ENCODE data around the gene POU5F1.

Gene POU5F1

DNA sequence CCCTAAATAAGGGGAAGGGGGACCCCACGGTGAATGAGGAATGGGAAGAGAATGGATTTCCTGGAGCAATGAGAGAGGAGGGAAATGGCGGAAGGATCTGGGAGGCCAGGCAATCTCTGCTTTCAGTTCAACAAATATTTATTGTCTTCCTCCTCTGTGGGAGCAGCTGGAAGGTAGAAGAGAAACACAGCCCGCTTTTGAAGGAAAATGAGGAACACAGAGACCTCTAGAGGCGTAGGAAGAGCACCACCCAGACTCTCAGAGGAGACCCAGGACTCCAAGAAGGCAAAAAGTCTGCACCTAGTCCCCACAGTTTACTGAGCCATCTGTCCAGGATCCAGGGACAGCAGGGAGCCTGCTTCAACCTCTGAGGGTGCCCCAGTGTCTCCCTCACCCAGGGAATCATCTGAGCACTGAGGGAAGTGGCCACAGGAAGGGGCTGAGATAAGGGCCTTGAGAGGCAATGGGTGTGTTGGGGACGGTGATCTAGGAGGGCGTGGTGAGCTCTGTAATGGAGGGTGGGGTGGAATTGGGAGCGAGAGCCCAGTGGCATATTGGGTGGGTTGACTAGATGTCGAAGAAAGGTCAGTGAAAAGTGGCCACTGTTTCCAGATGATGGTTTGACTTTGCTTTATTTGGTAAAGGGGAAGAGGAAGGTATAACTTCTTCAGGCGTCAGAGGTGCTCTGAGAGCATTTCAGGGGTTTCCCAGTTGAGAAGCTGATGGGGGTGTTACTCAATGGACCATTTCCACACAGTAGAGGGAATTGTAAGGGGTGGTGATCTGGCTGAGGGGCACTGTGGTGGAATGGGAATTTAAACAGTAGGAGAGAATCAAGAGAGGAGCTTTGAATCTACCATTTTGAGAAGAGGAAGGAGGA lies 55.3 kb downstream of the POU5F1 start:
- no peak for DNase-seq (ENCODE audit: low read depth)

- no peak for DNase-seq (ENCODE audit: low read depth)
Observed at GRCh38 chr6:31114541-31114878, 56.0 kb downstream of the POU5F1 start, which contains the start of gene PSORS1C1. Gene PSORS1C1, plus strand, starts transcription at chr6:31114800. Its CDS starts 14,833 bp downstream, at chr6:31129633.

All from activated T-helper 9 cell treated with anti-CD3 and anti-CD28 coated beads, Interleukin-2, amount 50 U/mL, for 16 hours (primary cell).